ENCODE results near the gene DCST2. TPM values are rescaled to one million over a fixed set of nuclear protein-coding genes. Genes with fewer than 3 reads are reported as not detected.

DCST2 gene
- total and polyA plus RNA-seq, 9 of the 15 experiments (the other 6 are each of a cell fraction or from before 2014, with no cell fraction given), result 0.09 to 0.49 (median 0.11) TPM; not detected in 3

GRCh38 chr1:154982897-154983648, 50.5 kb downstream of the DCST2 start, which contains the start of gene FLAD1 (continued):
- no peak for TF ChIP-seq TEAD4 (IDR thresholded peaks at IDR 0.05; ENCODE audit: low read length)
- no peak for TF ChIP-seq TEAD4 (CRISPR knock-in tag; IDR thresholded peaks at IDR 0.05; ENCODE audit: borderline replicate concordance)
- no peak for TF ChIP-seq NR0B1 (IDR thresholded peaks at IDR 0.05; ENCODE audit: partially characterized antibody)
- no peak for TF ChIP-seq DACH1 (IDR thresholded peaks at IDR 0.05; ENCODE audit: partially characterized antibody)
- TF ChIP-seq SMARCA4 (IDR thresholded peaks at IDR 0.05), result no peak; the same call in 1 of the 2 replicates
- peak; percentile 97 for TF ChIP-seq GABPA (tag; conservative IDR thresholded peaks at IDR 0.05; ENCODE audit: low read depth)
- TF ChIP-seq TEAD2 (tag; IDR thresholded peaks at IDR 0.05), result no peak
- TF ChIP-seq XRCC5 (IDR thresholded peaks at IDR 0.05; ENCODE audit: low read depth, low read length), result no peak
- no peak for TF ChIP-seq BHLHE40 (IDR thresholded peaks at IDR 0.05; ENCODE audit: low read length)
- TF ChIP-seq ARID1B (IDR thresholded peaks at IDR 0.05), result no peak
- TF ChIP-seq NEUROD1 (IDR thresholded peaks at IDR 0.05; ENCODE audit: borderline replicate concordance, low read depth, low read length, partially characterized antibody), result peak; percentile 99
- TF ChIP-seq KAT2B (IDR thresholded peaks at IDR 0.05; ENCODE audit: low read depth, low read length), result no peak
- TF ChIP-seq STAT5B (CRISPR knock-in tag; IDR thresholded peaks at IDR 0.05), result no peak
- TF ChIP-seq E2F8 (IDR thresholded peaks at IDR 0.05; ENCODE audit: low read depth, partially characterized antibody), result peak; percentile 98
- peak; percentile 95 for TF ChIP-seq GABPB1 (CRISPR knock-in tag; IDR thresholded peaks at IDR 0.05)
- TF ChIP-seq USF2 (CRISPR knock-in tag; IDR thresholded peaks at IDR 0.05), result peak; percentile 92
- no peak for TF ChIP-seq ARID3B (CRISPR knock-in tag; IDR thresholded peaks at IDR 0.05; ENCODE audit: borderline replicate concordance)
- TF ChIP-seq ZNF436 (CRISPR knock-in tag; IDR thresholded peaks at IDR 0.05), result no peak
- TF ChIP-seq SRSF7 (optimal IDR thresholded peaks at IDR 0.05; ENCODE audit: low read depth, low read length), result no peak
- TF ChIP-seq TRIM28 (IDR thresholded peaks at IDR 0.05), result peak; percentile 60
- peak; percentile 75 for TF ChIP-seq CREB3L1 (IDR thresholded peaks at IDR 0.05; ENCODE audit: borderline replicate concordance, low read depth)

Data from K562 (cell line).